HEK293T (cell line): ENCODE data around the gene ALG12.

Source experiments
- CTBP1 ChIP-seq: fragments of 450-650 bp; IDR thresholded peaks from 2 replicates; pipeline ENCODE4 v1.6.1; 2016; ENCODE audit warnings: borderline replicate concordance
- ELF4 ChIP-seq: fragments of 450-650 bp; IDR thresholded peaks from 2 replicates; pipeline ENCODE4 v1.6.1; 2017; ENCODE audit warnings: antibody characterized with exemption
- SP1 ChIP-seq: fragments of 450-650 bp; IDR thresholded peaks from 2 replicates; pipeline ENCODE4 v1.6.1; 2017

GRCh38 chr22:49866646-49867045, 51.6 kb downstream of the ALG12 start:
- TF ChIP-seq ELF4, result no peak
- TF ChIP-seq SP1, result no peak
- TF ChIP-seq CTBP1, result no peak
